Esophagus muscularis mucosa (tissue), 4 donors: ENCODE data around the gene COL7A1.
"Not testable (repeated sequence)": the region's sequence is repeated elsewhere in the genome, so short reads cannot be mapped to it uniquely, and the experiment has no call there.

ENCODE experiments used
- CTCF ChIP-seq, 3 experiments: fragments of 200-600 bp in 2 of 3; fragments of 450-650 bp in 1 of 3; sonication (generic) in 2 of 3; IDR thresholded peaks; one replicate each; pipeline ENCODE4 v1.5.1; 2017 to 2019; ENCODE audit warnings: antibody characterized with exemption in 3 of 3, mild to moderate bottlenecking in 2 of 3, moderate library complexity in 1 of 3
- EP300 ChIP-seq: sonication (generic); formaldehyde crosslinking; IDR thresholded peaks from one replicate; pipeline ENCODE4 v1.6.1; 2017; ENCODE audit warnings: antibody characterized with exemption
- POLR2A ChIP-seq: fragments of 450-650 bp; IDR thresholded peaks from one replicate; pipeline ENCODE4 v1.6.1; 2017; ENCODE audit warnings: antibody characterized with exemption, moderate library complexity, mild to moderate bottlenecking, low read depth
- POLR2AphosphoS5 ChIP-seq, 2 donors: sonication (generic); formaldehyde crosslinking; IDR thresholded peaks; one replicate each; pipeline ENCODE4 v1.6.1; 2017; ENCODE audit warnings: antibody characterized with exemption in 2 of 2

GRCh38 chr3:48530701-48531100, 64.4 kb downstream of the COL7A1 start:
- TF ChIP-seq CTCF (IDR thresholded peaks at IDR 0.05); POLR2A; POLR2AphosphoS5 (IDR thresholded peaks at IDR 0.05); EP300: not testable (repeated sequence)
